ENCODE data around the gene IGSF23. TPM values are rescaled to one million over a fixed set of nuclear protein-coding genes. Genes with fewer than 3 reads are reported as not detected.

IGSF23 gene
- total and polyA plus RNA-seq, 2 of the 13 experiments (the other 11 are each of a cell fraction or from before 2014, with no cell fraction given) = 2.3 to 8.8 TPM

- Histone ChIP-seq H3K9ac (ENCODE audit: insufficient read depth, low read depth, low read length) (no peak within 1 kb of the TSS), H3K9me3 (ENCODE audit: low read length) (no peaks in the 10 kb centered on the region), H4K20me1 (ENCODE audit: insufficient read depth, low read length) (no peaks in the 10 kb centered on the region), H3K36me3 (replicated peaks in 1 of 2; ENCODE audit: control insufficient read depth in 1 of 2, insufficient read depth in 2 of 2, low read length in 2 of 2) (no peaks in the 10 kb centered on the region), H3K4me1 (ENCODE audit: insufficient read depth, low read length) (peaks cover 7% of the 10 kb centered on the region), H2AFZ (ENCODE audit: low read length) (no peak within 1 kb of the TSS), H3K79me2 (ENCODE audit: insufficient read depth, low read length) (no peaks in the 10 kb centered on the region), H3K4me2 (ENCODE audit: low read depth, low read length) (no peak within 1 kb of the TSS), H3K4me3 (replicated peaks in 1 of 3; ENCODE audit: insufficient read depth in 1 of 3, low read depth in 2 of 3, low read length in 3 of 3) (no peak within 1 kb of the TSS), H3K27ac (ENCODE audit: extremely low read length, insufficient read depth, low read length) (no peak within 1 kb of the TSS), H3K27me3 (ENCODE audit: control insufficient read depth in 1 of 2, insufficient read depth in 2 of 2, low read length in 2 of 2) (no peaks in the 10 kb centered on the region)
- TF ChIP-seq CHD4 (IDR thresholded peaks at IDR 0.05; ENCODE audit: borderline replicate concordance, low read length) = 0 out of 2 replicates have a peak, but pooled peaks have one; percentile 37
- peak; percentile 92 for TF ChIP-seq ZNF629 (CRISPR knock-in tag; conservative IDR thresholded peaks at IDR 0.05)
- TF ChIP-seq GATAD2A (CRISPR knock-in tag; IDR thresholded peaks at IDR 0.05) = no peak
- TF ChIP-seq ZMYM3 (CRISPR knock-in tag; IDR thresholded peaks at IDR 0.05) = peak; percentile 57; the same call in 1 of the 2 replicates
- no peak for DNase-seq (ENCODE audit: low spot score)
- POLR2A ChIA-PET = no interaction called here
- no peak for FAIRE-seq
- intact Hi-C loops (cut with micrococcal nuclease; ENCODE audit: unreplicated experiment) = no loop called here
- no TSS peak for BruUV-seq (replicated peaks)
- in situ Hi-C loops (cut with HindIII; ENCODE audit: extremely low pct_ligation_motif_present, low pct_unique_long_range_greater_than_20kb) = no loop called here
- WGBS (ENCODE audit: low lambda C conversion rate) = 75% methylated on average over 2 of the region's 2 CpGs
- CTCF ChIA-PET (ENCODE audit: low intra/inter-chr PET ratio, low total read pairs) = no interaction called here
- ATAC-seq = no peak
Measured at GRCh38 chr19:44671400-44671799, 58.0 kb downstream of the IGSF23 start, which contains the start of gene CEACAM19. CEACAM19 (plus strand) TSS chr19:44671482; CDS start chr19:44671932, 450 bp downstream.

DNA sequence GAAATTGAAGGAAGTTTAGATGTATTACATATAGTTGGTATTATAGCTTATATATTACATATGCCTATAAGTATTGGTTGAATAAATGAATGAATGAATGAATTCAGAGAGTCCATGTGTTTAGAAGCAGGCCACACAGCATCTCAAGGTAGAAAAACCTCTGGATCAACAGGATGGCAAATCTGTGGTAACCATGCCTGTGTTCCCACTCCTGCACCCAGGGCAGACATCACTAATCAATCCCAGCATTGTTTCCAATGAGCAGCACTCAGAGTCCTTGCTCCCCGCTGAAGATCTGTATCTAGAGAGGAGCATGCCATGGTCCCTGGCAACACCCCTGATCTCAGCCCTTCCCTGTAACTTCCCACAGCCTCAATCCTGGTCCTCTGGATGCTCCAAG is 58.9 kb downstream of the IGSF23 start:
- TSS peak; percentile 18 for BruUV-seq (replicated peaks)
- Histone ChIP-seq H2AFZ (ENCODE audit: low read length) (no peak overlapping the region), H3K27ac (ENCODE audit: extremely low read length, insufficient read depth, low read length) (no peak overlapping the region), H3K9me3 (ENCODE audit: low read length) (no peaks in the 10 kb centered on the region), H3K9ac (ENCODE audit: insufficient read depth, low read depth, low read length) (no peak overlapping the region), H3K79me2 (ENCODE audit: insufficient read depth, low read length) (no peaks in the 10 kb centered on the region), H3K27me3 (ENCODE audit: control insufficient read depth in 1 of 2, insufficient read depth in 2 of 2, low read length in 2 of 2) (no peaks in the 10 kb centered on the region), H3K4me2 (ENCODE audit: low read depth, low read length) (no peak overlapping the region), H3K36me3 (replicated peaks in 1 of 2; ENCODE audit: control insufficient read depth in 1 of 2, insufficient read depth in 2 of 2, low read length in 2 of 2) (no peaks in the 10 kb centered on the region), H3K4me1 (ENCODE audit: insufficient read depth, low read length) (peaks cover 10% of the 10 kb centered on the region), H4K20me1 (ENCODE audit: insufficient read depth, low read length) (no peaks in the 10 kb centered on the region), H3K4me3 (replicated peaks in 1 of 3; ENCODE audit: insufficient read depth in 1 of 3, low read depth in 2 of 3, low read length in 3 of 3) (no peak overlapping the region)
- in situ Hi-C loops (cut with HindIII; ENCODE audit: extremely low pct_ligation_motif_present, low pct_unique_long_range_greater_than_20kb) = no loop called here
- 63% methylated on average over 1 of the region's 1 CpG for WGBS (ENCODE audit: low lambda C conversion rate)
- TF ChIP-seq ZNF24 (IDR thresholded peaks at IDR 0.05) (0 out of 2 replicates have a peak, but pooled peaks have one; percentile 50), RBFOX2 (IDR thresholded peaks at IDR 0.05; ENCODE audit: low read depth, low read length) (no peak)
- no peak for FAIRE-seq
- no peak for ATAC-seq
- no peak for DNase-seq (ENCODE audit: low spot score)
- POLR2A ChIA-PET = no interaction called here
- CTCF ChIA-PET (ENCODE audit: low intra/inter-chr PET ratio, low total read pairs) = no interaction called here
- intact Hi-C loops (cut with micrococcal nuclease; ENCODE audit: unreplicated experiment) = no loop called here
